B cell (primary cell): ENCODE measurements around the gene RBM33.

Experiments
- EZH2 ChIP-seq: IDR thresholded peaks from 2 replicates; pipeline ENCODE4 v1.6.1; 2012; ENCODE audit warnings: borderline replicate concordance, low read depth, mild to moderate bottlenecking, moderate library complexity, low read length; ENCODE audit not compliant: insufficient read depth, poor library complexity, severe bottlenecking
- TF ChIP-seq, protein P1 (sequence below): fragments of 200-600 bp; IDR thresholded peaks from one replicate; pipeline ENCODE4 v1.8.0; 2022; ENCODE audit warnings: antibody characterized with exemption, mild to moderate bottlenecking

DNA sequence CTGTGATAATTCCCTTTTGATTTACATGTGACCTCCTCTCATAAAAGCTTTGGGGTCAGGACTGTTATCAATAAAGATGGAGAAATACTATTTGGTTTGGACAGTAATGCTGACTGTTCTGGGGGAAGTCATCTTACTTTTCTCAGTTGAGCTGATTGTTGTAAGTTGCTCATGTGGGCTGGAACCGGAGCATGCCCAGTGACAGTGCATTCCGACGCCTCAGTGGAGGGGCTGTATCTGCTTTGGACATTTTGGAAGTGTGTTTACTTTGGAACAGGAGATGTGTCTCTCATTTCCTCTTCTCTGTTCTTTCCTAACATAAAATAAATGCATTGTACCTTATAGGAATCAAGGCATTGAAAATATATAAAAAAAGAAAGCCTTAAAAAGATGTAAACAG is 30.1 kb downstream of the RBM33 start:
- TF ChIP-seq, protein P1, sequence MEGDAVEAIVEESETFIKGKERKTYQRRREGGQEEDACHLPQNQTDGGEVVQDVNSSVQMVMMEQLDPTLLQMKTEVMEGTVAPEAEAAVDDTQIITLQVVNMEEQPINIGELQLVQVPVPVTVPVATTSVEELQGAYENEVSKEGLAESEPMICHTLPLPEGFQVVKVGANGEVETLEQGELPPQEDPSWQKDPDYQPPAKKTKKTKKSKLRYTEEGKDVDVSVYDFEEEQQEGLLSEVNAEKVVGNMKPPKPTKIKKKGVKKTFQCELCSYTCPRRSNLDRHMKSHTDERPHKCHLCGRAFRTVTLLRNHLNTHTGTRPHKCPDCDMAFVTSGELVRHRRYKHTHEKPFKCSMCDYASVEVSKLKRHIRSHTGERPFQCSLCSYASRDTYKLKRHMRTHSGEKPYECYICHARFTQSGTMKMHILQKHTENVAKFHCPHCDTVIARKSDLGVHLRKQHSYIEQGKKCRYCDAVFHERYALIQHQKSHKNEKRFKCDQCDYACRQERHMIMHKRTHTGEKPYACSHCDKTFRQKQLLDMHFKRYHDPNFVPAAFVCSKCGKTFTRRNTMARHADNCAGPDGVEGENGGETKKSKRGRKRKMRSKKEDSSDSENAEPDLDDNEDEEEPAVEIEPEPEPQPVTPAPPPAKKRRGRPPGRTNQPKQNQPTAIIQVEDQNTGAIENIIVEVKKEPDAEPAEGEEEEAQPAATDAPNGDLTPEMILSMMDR = no peak
- no peak for TF ChIP-seq EZH2
